BE2C (cell line): Measurements from ENCODE around the gene CALML4.

Experiments
- DNase-seq: peaks from one replicate; pipeline ENCODE4 v3.0.0-alpha.2; 2020
- H3K27me3 ChIP-seq: fragments of 250-450 bp; sonication (Bioruptor Pico); 2 replicates; pipeline ENCODE4 v1.5.1; 2020; ENCODE audit warnings: mild to moderate bottlenecking
- H3K36me3 ChIP-seq: fragments of 250-450 bp; sonication (Bioruptor Pico); 2 replicates; pipeline ENCODE4 v1.5.1; 2020; ENCODE audit warnings: mild to moderate bottlenecking
- H3K4me1 ChIP-seq: fragments of 250-450 bp; sonication (Bioruptor Pico); 2 replicates; pipeline ENCODE4 v1.5.1; 2020
- H3K4me3 ChIP-seq: 2 replicates; pipeline ENCODE4 v1.5.1; 2011; ENCODE audit warnings: low read depth, low read length
- H3K9me3 ChIP-seq: fragments of 250-450 bp; sonication (Bioruptor Pico); 2 replicates; pipeline ENCODE4 v1.5.1; 2020
- TF ChIP-seq, protein P1 (sequence below): IDR thresholded peaks from 2 replicates; pipeline ENCODE4 v1.5.1; 2012; ENCODE audit warnings: mild to moderate bottlenecking, low read depth, low read length

CALML4 gene

DNA sequence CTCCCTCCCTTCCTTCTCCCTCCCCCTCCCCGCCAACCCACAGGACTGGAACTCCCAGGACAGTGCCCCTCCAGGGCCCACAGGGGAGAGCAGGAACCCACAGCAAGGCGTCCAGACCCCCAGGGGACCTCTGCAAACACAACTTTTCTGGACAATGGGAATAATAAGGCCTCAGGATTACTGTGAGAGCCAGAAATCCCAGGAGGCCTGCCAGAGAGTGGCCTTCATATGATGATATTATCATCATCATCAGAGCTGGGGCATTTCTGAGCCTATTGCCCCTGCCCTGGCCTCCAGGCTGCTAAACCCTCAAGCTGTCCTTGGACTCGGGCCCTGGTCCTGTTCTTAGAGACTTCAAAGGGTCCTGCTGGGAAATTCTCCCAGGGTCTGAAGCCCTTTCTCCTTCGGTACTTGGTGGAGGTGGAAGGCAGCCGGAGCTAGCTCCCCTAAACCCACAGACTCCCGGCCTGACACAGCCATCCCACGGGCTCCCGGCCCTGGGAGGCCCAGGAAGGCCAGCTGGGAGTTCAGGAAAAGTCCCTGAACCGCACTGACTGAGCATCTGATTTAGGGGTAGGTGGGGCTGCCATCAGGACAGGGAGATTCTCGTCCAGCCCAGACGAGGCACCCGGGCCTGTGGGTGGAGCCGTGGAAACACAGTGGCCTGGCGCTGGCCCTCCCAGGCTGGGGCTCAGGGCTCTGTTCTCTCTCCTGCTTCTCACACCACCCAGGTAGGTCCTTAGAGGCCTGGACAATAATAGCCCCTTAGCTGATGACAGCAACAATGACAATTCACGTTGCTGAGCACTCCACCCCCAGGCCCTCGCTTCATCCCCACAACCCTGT is 4.9 kb downstream of the CALML4 start:
- TF ChIP-seq, protein P1, sequence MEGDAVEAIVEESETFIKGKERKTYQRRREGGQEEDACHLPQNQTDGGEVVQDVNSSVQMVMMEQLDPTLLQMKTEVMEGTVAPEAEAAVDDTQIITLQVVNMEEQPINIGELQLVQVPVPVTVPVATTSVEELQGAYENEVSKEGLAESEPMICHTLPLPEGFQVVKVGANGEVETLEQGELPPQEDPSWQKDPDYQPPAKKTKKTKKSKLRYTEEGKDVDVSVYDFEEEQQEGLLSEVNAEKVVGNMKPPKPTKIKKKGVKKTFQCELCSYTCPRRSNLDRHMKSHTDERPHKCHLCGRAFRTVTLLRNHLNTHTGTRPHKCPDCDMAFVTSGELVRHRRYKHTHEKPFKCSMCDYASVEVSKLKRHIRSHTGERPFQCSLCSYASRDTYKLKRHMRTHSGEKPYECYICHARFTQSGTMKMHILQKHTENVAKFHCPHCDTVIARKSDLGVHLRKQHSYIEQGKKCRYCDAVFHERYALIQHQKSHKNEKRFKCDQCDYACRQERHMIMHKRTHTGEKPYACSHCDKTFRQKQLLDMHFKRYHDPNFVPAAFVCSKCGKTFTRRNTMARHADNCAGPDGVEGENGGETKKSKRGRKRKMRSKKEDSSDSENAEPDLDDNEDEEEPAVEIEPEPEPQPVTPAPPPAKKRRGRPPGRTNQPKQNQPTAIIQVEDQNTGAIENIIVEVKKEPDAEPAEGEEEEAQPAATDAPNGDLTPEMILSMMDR: peak; percentile 17; the same call in 1 of the 2 replicates
- no peaks in the 10 kb centered on the region for H3K9me3 ChIP-seq
- no peaks in the 10 kb centered on the region for H3K27me3 ChIP-seq
- H3K36me3 ChIP-seq: peaks cover 26% of the 10 kb centered on the region
- peak; percentile 52 for DNase-seq
- no peak overlapping the region for H3K4me3 ChIP-seq
- peaks cover 8% of the 10 kb centered on the region for H3K4me1 ChIP-seq

DNA sequence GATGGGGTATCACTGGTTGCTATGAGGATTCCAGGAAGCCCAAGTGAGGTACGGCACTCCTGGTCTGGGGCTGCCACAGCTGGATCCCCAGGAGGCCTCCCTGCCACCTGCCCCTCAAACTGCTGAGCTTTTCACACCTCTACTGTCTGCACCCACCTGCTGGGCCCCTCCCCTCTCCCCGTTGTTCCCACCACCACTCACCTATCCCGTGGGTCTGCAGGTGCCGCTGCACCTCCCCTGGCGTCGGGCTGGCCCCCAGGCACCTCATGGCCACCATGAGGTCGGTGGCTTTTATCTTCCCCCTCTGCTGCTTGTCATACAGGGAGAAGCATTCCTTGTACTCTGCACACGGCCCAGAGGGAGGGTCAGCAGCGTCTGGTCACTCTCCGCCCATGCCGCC is 5.8 kb downstream of the CALML4 start:
- peaks cover 8% of the 10 kb centered on the region for H3K4me1 ChIP-seq
- H3K9me3 ChIP-seq: no peaks in the 10 kb centered on the region
- H3K36me3 ChIP-seq: peaks cover 26% of the 10 kb centered on the region
- no peak overlapping the region for H3K4me3 ChIP-seq
- H3K27me3 ChIP-seq: no peaks in the 10 kb centered on the region
- TF ChIP-seq, protein P1: no peak
- no peak for DNase-seq

DNA sequence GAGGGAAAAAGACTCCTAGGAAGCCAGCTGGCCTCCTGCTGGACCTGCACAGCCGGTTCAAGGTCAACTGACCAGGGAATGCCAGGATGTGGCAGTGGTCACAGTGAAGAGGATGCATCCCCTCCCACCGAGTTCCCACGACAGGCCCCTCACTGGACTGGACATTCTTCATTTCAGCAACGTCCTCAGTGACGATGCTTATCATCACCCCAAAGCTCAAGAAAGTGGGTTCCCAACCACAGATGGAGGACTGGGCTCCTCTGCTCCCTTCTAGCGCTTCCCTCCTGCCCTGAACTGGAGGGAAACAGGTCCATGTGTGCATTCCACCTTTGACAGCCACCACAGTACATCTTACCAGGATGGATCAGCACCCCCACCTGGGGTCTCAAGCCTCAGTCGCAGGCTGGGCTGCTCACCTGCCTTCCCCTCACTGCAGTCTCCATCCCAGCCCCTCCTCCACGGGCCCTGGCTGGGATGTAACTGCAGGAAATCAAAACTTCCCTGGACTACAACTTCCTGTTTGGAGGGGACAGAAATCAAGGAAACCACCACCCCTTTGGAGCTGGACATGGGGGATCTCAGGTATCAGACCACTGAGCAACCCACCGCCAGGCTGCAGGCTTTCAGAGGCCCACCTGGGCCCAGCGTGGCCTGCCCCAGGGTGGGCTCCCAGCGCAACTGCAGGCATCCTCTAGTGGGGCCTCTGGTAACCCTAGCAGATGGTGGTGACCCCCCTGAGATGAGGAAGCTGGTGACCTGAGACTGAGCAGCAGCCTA is 7.3 kb downstream of the CALML4 start:
- H3K9me3 ChIP-seq: no peaks in the 10 kb centered on the region

DNA sequence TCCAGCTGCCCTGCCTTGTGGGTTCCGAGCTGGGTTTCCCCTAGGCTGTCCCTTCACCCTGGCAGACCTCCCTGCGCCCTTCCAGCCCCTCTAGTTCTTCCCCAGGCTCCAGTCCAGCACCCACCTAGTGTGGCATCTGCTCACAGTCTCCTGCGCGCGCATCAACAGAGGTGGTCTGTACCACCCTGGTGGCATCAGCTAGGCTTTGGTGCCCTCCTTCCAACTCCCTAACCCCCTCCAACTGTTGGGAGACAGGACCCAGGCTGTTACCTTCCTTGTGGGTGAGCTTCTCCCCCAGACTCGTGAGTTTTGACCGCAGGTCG is 8.0 kb downstream of the CALML4 start:
- TF ChIP-seq, protein P1: no peak
- no peak overlapping the region for H3K4me3 ChIP-seq
- H3K36me3 ChIP-seq: peaks cover 45% of the 10 kb centered on the region
- peaks cover 8% of the 10 kb centered on the region for H3K4me1 ChIP-seq
- H3K9me3 ChIP-seq: no peaks in the 10 kb centered on the region
- H3K27me3 ChIP-seq: no peaks in the 10 kb centered on the region
- DNase-seq: no peak

More for the DNA sequence above, 7.3 kb downstream of the CALML4 start:
- H3K4me3 ChIP-seq: no peak overlapping the region
- TF ChIP-seq, protein P1: no peak
- H3K36me3 ChIP-seq: peaks cover 38% of the 10 kb centered on the region
- DNase-seq: no peak
- no peaks in the 10 kb centered on the region for H3K27me3 ChIP-seq
- H3K4me1 ChIP-seq: peaks cover 8% of the 10 kb centered on the region

DNA sequence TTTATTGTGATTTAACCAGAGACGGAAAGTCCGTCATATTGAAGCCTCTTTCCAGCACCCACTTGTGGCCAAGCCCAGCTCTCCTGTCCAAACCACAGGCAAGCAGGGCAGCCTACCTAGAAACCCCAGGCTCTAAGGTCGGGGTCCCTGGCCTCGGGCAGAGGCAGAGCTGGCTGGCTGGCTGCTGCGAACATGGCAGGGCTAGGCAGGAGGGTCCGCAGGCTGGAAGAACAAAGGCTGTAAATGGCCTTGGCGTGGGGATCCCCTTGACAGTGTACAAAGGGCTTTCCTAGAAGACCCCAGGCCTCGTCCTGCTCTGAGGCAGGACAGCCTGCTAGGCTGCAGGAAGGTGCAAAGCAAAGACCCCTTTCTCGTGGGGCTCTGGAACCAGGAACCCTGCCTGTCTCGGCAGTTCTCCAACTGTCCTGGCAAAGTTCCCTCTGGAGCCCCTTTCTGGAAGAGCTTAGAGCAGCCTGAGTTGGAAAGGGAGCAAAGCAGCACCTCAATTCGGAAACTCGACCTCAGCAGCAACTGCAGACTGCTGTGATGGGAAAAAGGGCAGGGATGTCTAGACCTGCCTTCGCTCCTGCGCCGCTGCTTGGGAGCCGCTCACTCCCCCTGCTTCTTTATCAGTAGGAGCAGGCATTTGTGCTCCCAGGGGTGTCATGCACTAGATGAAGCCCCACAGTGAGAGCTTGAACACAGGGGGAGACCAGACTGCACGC is 8.5 kb downstream of the CALML4 start:
- no peaks in the 10 kb centered on the region for H3K9me3 ChIP-seq
- DNase-seq: no peak
- TF ChIP-seq, protein P1: no peak
- H3K4me1 ChIP-seq: peaks cover 8% of the 10 kb centered on the region
- peaks cover 50% of the 10 kb centered on the region for H3K36me3 ChIP-seq
- H3K27me3 ChIP-seq: no peaks in the 10 kb centered on the region
- no peak overlapping the region for H3K4me3 ChIP-seq
